Uterus (tissue), 2 donors: ENCODE results near the gene TDRD1.

Source experiments
- POLR2A ChIP-seq, 2 donors: fragments of 450-650 bp; IDR thresholded peaks; one replicate each; pipeline ENCODE4 v1.6.1; 2016; ENCODE audit warnings: antibody characterized with exemption in 2 of 2, mild to moderate bottlenecking in 1 of 2, moderate library complexity in 1 of 2
- TF ChIP-seq, protein P1 (sequence below), 4 experiments: fragments of 200-600 bp in 2 of 4; fragments of 450-650 bp in 2 of 4; sonication (generic) in 2 of 4; IDR thresholded peaks; one replicate each; pipeline ENCODE4 v1.5.1; 2016 to 2019; ENCODE audit warnings: antibody characterized with exemption in 4 of 4, mild to moderate bottlenecking in 2 of 4, moderate library complexity in 1 of 4

GRCh38 chr10:114142018-114142417 lies 37.1 kb upstream of the TDRD1 start:
- TF ChIP-seq, protein P1, sequence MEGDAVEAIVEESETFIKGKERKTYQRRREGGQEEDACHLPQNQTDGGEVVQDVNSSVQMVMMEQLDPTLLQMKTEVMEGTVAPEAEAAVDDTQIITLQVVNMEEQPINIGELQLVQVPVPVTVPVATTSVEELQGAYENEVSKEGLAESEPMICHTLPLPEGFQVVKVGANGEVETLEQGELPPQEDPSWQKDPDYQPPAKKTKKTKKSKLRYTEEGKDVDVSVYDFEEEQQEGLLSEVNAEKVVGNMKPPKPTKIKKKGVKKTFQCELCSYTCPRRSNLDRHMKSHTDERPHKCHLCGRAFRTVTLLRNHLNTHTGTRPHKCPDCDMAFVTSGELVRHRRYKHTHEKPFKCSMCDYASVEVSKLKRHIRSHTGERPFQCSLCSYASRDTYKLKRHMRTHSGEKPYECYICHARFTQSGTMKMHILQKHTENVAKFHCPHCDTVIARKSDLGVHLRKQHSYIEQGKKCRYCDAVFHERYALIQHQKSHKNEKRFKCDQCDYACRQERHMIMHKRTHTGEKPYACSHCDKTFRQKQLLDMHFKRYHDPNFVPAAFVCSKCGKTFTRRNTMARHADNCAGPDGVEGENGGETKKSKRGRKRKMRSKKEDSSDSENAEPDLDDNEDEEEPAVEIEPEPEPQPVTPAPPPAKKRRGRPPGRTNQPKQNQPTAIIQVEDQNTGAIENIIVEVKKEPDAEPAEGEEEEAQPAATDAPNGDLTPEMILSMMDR (IDR thresholded peaks at IDR 0.05): no peak
- TF ChIP-seq POLR2A (IDR thresholded peaks at IDR 0.05): no peak
